GM20000 (cell line): ENCODE measurements around the gene CEP104.

Source experiments
- DNase-seq: peaks from one replicate; pipeline ENCODE4 v3.0.0; 2012; ENCODE audit warnings: low spot score
- TF ChIP-seq, protein P1 (sequence below): IDR thresholded peaks from 2 replicates; pipeline ENCODE4 v1.5.1; 2012; ENCODE audit warnings: mild to moderate bottlenecking, control low read depth; ENCODE audit errors: extremely low read depth, missing control alignments

The CEP104 gene

DNA sequence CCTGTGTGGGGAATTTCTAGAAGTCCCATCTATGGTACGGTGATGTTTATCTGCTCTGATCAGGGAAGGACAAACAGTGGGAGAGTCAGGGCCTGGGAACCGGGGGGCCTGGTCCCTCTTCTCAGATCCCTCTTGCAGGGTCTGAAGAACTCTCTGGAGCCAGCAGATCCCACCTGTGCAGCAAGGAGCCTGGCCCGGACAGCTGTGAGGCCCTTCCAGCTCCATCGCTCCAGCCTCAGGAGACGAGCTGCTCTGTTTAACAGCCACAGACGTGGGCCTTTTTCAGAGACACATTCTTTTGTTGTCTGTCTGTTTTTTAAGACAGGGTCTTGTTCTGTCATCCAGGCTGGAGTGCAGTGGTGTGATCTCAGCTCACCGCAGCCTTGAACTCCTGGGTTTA, 28.6 kb upstream of the CEP104 start:
- TF ChIP-seq, protein P1, sequence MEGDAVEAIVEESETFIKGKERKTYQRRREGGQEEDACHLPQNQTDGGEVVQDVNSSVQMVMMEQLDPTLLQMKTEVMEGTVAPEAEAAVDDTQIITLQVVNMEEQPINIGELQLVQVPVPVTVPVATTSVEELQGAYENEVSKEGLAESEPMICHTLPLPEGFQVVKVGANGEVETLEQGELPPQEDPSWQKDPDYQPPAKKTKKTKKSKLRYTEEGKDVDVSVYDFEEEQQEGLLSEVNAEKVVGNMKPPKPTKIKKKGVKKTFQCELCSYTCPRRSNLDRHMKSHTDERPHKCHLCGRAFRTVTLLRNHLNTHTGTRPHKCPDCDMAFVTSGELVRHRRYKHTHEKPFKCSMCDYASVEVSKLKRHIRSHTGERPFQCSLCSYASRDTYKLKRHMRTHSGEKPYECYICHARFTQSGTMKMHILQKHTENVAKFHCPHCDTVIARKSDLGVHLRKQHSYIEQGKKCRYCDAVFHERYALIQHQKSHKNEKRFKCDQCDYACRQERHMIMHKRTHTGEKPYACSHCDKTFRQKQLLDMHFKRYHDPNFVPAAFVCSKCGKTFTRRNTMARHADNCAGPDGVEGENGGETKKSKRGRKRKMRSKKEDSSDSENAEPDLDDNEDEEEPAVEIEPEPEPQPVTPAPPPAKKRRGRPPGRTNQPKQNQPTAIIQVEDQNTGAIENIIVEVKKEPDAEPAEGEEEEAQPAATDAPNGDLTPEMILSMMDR = no peak
- DNase-seq = no peak

DNA sequence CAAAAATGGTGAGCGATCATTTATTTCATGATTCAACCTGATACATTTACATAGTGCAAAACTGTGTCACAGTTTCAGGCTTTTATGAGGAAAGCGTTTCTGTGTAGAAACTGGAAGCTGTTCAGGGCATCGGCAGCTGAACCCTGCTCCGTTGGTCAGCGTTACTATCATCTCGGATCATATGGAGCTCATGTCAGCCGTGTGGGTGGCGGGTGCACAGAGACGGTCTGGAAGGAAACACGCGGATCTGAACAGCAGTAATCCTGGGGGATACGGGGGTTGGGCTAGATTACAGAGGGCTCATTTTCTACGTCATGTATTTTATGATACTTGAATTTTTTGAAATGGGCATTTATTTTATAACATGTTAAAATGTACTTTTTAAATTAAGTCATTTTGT, 28.0 kb upstream of the CEP104 start:
- DNase-seq = no peak
- TF ChIP-seq, protein P1 = no peak

DNA sequence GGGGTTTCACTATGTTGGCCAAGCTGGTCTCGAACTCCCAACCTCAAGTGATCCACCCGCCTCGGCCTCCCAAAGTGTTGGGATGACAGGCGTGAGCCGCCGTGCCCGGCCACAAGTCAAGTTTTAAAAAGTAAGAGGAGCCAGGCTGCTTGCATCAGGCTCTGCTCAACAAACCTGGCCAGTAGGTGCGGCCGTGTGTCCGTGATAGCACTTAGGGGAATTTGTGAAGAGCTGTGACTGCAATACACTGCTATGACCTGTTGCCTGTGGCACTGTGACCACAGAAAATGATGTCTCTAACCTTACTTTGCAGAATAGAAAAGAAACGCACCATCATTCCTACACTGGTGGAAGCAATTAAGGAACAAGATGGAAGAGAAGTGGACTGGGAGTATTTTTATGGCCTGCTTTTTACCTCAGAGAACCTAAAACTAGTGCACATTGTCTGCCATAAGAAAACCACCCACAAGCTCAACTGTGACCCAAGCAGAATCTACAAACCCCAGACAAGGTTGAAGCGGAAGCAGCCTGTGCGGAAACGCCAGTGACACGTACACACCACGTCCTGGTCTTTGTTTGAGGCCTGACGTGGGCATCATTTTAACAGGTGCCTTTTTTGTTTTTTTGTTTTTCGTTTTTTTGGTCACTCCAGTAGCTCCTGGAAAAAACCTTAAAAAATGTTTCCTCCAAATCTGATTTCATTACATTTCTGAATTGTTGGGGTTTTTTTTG, 26.3 kb upstream of the CEP104 start:
- TF ChIP-seq, protein P1 = no peak
- no peak for DNase-seq

DNA sequence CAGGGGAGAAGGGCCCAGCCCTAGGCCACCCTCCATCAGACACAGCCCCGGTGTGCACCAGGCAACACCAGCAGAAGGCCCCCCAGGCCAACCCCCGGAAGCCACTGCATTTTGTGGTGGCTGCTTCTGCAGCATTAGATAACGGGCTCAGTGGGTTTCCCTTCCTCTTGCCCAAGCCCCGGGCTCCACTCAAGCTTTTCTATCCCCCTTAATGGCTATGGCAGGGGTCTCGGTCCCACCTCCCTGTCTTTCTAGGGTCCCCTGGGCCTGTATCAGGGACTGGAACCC, 24.1 kb upstream of the CEP104 start:
- TF ChIP-seq, protein P1 = no peak
- no peak for DNase-seq

DNA sequence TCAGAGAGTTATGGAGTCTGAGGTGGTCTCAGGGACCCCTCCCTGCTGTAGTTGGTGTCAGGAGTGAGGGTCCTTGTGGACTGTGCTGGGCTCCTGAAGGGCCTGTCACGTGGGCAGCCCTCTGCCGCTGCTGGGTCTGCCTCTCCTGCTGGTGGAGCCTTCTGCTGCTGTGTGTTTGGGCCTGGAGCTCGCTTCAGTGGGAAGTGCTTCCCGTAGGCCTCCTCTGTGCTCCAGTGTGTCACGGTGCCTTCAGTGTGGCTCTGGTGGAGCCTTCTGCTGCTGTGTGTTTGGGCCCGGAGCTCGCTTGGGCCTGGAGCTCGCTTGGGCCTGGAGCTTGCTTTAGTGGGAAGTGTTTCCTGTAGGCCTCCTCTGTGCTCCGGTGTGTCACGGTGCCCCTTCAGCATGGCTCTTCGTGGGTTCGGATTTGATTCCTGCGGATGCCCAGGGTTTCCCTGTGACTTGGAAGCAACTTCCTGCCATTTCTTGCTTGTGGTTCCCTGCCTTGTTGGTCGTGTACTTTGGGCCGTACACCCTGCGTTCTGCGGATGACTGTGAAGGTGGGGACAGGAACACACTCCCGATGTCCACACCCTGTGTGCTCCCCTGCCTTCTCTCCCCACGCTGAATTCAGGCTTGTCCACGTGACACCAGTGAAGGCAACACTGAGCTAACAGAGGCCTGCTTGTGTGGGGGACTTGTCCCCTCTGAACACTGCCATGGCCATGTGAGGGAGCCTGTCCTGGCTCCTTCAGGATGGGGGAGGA, 23.6 kb upstream of the CEP104 start:
- TF ChIP-seq, protein P1 = no peak
- no peak for DNase-seq

DNA sequence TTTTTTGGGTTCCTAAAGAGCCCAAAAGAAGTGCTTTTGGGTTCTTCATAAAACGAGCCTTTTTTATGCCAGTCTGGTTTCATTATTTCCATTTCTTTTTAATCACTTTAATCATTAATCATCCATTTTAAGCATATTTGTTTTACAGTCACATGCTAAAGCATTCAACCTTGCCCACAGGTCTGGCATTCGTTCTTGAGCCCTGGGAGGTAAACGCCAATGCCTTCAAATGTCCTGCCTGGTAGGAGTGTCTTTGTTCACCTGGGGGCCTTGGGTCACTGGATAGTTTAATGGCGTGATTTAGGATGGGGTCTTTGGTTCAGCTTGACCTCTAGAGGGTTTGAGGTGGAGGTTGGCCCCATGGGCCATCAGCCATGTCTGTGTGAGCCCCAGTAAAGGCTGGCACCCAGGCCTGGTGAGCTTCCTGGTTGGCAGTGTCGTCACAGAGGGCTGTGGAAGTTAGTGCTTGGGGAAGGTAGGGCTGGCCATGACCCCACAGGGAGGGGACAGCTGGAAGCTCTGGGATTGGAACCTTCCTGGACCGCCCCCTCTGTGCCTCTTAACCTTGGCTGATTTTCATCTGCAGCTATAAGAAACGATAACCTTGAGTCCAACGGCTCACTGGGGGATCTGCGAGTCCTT, 22.9 kb upstream of the CEP104 start:
- TF ChIP-seq, protein P1 = no peak
- no peak for DNase-seq

DNA sequence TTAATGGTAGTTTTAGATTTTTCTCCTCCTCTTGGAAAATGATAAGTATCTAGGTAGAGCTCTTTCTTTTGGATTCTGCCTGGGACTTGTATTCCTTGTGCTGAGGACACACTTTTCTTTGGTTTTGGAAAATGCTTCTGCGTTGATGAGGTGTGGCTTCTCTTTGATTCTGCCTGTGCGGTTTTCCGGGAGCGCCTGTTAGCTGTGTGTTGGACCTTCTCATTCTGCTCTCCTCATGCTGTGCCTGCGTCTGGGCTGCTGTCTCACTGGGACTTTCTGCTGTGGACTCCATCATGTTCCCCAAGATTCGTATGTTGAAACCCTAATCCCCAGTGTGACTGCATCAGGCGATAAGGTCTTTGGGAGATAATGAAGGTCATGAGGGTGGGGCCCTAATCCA, 22.1 kb upstream of the CEP104 start:
- TF ChIP-seq, protein P1 = no peak

More for the DNA sequence above, 22.1 kb upstream of the CEP104 start:
- no peak for DNase-seq
